ENCODE data around the gene GNS.

Gene GNS

DNA sequence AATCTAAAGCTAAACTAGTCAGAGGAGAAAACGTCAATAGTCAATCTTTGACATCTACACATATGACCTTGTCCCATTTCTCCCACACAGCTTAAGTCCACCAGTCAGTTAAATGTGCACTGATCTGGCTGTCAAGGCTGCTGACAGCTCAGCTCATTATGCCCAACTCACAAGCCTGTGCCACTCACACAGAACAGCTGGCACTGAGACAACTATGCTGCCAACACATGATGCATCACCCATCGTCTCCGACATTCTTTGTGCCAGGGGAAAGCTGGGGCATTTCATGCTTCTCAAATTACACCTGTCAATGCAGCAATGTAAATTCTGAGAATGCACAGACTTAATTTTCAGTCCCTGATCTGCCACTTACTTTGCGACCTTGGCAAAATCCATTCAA, 25.3 kb downstream of the GNS start:
- DNase-seq, result no peak

DNA sequence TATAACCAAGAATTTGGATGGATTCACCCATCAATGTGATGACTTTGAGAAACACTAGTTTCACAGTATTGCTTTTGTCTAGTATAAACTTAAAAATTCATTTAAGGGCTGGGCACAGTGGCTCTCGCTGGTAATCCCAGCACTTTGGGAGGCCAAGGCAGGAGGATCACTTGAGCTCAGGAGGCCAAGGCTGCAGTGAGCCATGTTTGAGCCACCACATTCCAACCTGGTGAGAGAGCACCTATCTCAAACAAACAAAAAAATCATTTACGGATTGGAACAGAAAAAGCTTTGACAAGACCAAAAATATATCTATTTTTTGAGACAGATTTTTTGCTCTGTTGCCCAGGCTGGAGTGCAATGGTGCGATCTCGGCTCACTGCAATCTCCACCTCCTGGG, 27.5 kb downstream of the GNS start:
- no peak for DNase-seq

DNA sequence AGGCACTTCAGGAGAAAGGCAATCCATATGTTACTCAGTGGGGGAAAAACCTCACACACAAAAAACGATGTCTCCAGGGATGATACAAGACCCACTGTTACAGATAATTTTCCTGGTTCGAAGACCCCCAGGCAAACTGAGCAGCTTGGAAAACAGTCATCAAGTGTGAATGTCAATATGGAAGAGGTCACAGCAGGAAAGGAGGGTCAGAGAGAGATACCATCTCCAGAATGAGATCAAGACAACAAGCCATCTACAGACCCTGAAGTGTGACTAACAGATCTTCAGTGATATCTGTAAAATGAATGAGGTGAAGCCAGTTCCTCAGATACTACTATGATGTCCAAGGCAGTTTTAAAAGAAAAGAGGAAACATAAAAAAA, 28.6 kb downstream of the GNS start:
- no peak for DNase-seq

DNA sequence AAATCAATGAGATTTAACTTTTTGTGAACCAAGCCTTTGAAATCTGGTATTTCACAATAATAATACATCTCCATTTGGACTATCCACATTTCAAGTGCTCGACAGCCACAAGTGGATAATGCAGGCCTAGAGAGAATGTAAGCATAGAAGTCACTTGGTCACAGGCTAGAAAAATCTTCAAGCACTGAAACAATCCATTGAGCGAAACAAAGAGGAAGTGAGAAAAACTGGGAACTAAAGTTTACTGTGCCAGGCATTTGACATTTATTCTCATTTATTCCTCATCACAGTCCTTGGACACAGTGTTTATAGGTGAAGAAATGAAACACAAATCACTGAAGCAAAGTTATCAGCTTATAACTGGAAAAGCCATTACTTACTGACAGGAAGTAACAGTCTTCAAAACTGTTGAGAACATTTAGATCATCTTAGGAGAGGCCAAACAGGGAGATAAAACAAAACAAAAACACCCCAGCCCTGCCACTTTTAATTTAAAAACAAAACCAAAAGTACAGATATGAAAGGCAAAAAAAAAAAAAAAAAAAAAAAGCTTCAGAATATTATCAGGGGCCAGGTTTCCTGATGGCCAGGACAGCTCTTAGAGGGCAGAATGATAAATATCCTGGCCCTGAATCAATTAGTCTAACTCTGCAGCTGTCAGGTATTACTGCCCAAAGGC, 29.2 kb downstream of the GNS start:
- DNase-seq, result no peak

DNA sequence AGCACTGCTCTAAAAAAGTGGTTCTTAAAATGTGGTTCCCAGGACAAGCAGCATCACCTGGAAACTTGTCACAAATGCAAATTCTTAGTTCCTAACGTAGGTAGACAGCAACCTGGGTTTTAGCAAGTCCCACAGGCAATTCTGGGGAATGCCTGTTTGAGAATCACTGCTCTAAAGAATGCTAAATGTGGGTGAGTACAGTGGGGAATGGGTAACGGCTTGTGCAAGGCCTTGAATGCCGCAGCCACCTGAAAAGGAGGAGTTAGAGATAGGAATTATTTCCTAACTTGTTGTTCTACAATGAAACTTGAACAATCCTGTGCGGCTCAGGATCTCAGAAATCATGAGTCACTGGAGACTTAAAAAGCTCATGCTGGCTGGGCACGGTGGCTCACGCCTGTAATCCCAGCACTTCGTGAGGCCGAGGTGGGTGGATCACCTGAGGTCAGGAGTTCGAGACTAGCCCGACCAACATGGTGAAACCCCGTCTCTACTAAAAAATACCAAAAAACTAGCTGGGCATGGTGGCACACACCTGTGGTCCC, 34.9 kb downstream of the GNS start:
- DNase-seq, result no peak

DNA sequence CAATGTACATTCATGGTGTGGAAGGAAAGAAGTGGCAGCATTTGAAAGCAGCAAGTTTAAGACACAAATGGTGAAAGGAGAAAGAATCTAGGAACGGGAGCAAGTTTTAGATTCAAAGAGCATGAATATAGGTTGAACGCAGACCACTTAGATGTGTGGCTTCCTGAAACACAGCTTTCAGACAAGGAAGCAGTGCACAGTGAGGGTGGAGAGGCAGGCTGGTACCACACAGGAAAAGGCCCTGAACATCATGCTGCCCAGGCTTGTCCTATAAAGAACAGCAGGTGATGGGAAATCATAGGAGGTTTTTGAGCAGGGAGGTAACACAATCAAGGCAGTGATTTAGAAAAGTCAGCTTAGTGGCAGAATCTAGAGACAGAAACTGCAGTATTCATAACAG, 35.6 kb downstream of the GNS start:
- no peak for DNase-seq

DNA sequence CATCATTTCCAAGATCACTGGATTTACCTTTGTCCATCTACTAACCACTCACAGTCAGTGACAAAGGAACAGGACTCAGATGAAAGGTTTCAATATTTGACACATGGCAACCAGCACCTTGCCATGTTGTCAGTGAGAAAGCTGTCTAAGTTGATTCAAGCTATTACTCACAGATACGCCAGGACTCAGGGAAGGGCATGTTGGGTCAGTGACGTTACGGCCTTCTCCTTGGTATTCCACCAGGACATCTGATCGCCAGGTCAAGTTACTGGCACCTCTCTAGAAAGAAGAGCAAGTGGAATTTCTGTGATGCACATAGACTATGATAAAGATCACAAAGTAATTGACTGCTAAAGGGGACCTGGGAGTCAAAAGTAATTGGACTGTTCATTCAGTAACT, 36.4 kb downstream of the GNS start:
- DNase-seq, result no peak

DNA sequence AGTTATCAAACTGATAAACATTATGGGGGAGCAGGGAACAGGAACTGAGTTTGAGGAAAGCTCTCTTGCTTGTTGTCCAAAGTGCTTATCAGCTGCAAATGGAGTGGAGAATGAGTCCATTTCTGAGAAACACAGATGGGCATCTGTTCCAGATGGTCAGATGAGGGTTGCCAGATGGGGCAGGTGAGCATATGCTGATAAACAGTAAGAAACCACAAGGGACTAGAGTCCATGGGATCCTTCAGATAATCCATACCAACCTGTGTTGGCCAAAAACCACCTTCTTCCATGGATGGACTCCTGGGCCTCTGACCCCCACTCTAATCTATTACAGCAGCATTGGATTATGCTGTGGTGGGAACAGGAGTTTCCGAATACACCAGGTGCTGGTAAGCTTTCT, 38.3 kb downstream of the GNS start:
- DNase-seq, result no peak

DNA sequence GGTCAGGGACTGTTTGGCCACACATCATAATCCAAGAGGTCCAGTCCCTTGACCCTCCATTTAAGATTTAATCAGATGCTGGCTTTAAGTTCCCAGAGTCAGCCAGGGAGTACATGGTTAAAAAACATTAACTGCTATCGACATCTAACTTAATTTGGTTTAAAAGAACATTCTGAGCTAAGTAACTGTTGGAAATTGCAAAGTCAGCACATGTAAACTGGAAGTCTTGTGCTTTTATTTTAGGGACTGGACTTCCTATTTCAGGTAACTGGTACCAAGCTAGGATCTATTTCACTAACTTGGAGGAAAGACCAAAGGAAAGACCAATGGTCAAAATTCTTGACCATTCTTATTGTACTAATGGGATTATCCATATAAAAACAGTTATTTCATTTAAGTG, 40.6 kb downstream of the GNS start:
- no peak for DNase-seq

DNA sequence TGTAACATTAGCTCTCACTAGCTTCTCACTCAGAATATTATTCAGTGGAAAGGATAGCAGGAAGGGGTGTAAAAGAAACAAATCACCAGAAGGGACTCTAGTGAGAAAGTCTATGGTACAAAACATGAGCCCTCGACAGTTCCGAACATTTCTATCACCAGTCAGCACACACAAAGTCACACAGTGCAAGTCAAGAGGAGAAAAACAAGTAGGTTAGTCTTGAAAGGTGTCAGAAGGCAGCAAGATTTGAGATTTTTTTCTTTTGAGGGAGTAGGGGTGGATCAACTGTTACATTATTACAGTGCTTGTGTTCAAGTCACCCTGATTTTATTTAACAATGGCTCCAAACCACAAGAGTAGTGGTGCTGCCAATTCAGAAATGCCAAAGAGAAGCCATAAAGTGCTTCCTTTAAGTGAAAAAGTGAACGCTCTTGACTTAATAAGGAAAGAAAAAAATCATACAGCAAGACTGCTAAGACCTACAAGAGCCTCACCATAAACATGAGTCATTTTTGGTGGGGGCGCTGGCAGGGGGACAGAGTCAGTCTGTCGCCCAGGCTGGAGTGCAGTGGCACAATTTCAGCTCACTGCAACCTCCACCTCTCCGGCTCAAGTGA, 42.3 kb downstream of the GNS start:
- DNase-seq, result no peak

DNA sequence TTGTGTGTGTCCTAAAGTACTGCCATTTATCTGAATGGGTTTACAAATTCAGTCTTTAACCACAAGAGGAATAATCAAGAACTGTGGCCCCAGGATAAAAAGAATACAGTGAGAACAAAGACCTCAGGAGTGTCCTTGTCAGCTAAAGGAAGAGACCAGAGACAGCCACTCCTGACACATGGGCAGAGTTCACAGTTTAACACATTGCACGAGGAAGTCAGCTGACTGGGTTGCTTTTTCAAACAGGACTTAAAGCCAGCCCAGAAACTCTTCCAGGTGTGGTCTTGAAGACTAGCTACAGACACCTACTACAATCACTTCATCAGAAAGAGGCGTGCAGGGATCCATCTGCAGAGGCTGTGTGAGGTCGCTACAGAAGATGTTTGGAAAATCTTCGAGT, 42.8 kb downstream of the GNS start:
- no peak for DNase-seq

DNA sequence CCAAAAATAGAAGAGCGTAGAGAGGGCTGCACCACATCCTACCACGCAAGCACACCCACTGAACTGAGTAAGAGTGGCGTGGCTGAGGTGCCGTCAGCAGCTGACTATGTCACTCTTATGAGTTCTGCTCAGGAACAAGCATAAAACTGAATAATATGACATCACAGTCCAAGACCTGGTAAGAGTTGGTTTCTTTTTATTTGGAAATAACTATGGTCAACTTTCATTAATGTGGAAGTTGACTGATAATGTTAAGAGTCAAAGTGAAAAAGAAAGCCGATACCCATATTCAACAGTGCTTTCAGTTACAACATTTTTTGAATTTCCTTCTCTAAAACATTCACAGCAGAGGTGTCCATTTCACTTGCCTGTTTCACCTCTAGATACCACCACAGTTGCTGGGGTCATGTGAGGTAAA, 44.6 kb downstream of the GNS start:
- DNase-seq, result no peak

DNA sequence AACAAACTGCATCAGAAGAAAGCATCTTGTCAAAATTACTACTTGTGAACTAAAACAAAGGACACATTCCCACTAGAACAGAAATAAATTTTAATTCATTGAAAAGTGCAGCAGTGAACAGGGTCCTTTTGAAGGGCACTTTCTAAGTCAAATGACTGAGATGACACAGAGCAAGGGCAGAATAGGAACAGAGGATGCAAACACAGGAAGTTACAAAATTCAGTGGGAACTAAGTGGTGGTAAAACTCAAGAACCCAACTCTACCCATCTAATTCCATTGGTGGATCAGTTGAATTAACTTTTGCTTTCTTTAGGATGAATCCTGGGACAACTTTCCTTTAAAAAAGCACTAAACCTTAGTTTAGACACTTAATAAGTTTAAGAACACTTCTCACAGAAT, 45.8 kb downstream of the GNS start:
- no peak for DNase-seq

DNA sequence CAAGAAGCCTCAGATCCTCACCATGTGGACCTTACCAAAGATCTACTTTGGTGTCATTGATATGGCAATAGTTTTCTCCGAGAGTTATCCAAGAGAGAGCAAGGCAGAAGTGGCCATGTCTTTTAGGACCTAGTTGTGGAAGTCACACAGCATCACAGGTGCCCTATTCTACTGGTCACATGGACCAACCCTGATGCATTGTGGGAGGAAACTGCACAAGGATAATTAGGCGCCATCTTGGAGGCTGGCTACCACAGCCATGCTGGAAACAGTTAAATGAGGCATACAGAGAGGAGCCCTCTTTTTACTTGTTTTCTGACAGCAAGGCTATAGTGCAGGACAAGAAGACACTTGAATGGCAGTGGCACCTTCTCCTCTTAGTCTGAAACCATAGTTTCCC, 49.8 kb downstream of the GNS start:
- DNase-seq, result no peak

DNA sequence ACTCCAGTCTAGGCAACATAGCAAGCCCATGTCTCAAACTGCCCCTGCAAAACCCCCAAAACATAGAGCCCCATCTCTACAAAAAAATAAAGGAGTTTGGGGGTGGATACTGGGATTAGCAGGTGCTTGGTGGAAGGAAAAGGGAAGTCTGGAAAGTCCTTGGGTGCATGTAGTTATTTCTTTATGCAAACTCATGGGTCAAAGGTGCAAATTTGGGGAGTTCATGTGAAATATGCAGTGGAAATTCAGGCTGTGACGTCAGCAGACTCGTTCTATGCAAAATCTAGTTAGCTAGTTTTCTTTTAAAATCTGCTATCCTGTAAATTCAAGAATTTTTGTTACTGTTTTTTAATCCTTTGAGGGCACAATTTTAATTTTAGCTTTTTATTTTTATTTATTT, 51.3 kb downstream of the GNS start:
- DNase-seq, result no peak

DNA sequence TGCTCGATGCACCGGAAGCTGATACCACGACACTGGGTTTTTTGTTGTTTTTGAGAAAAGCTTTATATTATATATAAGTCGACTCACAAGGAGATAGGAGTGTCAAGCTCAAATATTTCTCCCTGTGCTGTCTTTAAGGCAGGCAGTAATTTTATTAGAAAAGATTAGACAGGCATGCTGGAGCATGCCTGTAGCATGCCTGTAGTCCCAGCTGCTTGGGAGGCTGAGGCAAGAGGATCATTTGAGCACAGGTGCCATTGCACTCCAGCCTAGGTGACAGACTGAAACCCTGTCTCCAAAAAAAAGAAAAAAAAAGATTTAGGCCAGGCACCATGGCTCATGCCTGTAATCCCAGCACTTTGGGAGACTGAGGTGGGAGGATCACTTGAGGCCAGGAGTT, 51.8 kb downstream of the GNS start:
- no peak for DNase-seq

DNA sequence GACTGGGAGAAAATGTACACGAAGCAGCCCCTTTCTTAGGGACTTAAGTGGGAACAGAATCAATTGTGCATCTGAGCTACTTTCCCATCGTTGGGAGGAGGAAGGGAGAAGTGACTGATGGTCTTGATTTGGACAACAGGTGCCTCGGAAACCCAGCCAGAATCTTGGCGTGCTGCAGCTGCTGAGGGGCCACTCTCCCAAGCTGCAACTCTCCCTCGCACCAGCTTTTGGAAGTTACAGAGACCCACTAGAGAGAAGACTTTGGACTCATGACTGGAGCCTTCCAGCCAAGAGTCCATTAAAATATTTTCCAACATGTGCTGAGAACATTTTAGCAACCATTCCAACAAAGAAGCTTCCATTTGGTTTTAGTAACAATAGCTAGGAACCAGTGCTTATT, 52.3 kb downstream of the GNS start:
- no peak for DNase-seq

DNA sequence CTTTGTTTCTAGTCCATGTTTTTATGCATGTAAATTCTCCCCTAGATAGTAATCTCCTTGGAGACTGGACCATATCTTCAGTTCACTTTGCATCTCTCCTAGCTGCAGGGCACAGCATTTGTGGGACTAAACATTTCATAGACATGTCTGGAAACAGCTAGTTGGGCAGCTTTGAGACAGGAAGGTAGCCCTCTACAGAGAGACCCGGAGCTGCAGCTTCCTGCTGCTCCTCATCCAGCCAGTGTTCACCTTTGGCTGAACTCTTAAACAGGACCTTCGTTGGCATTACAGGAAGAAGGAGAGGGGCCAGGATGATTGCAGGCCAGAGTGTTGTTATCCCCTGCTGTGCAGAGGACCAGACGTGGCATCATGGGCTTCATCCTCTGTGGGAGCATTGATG, 52.9 kb downstream of the GNS start:
- no peak for DNase-seq

DNA sequence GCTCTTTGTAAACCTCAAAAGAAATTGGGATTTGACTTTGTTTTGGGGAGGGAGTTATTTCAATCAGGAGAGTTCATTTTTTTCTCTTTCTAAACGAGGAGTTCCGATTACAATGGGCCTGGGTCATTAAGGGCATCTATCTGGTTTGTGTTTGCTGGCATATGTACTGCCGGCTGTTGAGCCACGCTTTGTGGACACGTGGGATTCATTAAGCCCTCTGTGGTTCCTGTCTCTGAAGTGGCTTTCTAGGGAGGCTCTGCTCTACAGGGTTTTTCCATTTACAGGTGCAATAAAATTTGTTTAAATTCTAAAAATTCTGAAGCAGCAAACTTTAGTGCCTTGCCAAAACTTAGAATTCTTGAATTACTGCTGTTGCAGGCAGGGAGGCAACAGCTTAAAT, 57.9 kb downstream of the GNS start:
- no peak for DNase-seq

DNA sequence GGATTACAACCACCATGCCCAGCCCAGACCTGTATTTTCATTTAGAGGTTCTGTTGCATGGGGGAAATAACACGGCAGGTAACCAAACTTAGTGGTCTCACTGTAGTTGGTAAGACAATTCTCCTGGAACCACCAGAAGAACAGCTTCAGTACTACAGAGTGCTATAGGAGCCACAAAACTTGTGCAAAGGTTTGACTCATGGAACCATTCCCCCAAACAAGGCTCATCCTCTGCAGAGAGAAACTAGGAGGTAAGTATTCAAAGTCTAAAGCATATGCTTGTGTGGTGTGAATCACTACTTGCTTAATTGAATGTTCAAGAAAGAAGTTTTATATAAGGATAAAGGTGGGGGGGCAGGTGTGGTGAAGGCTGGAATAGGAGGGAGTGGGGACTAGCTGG, 58.7 kb downstream of the GNS start:
- no peak for DNase-seq

DNA sequence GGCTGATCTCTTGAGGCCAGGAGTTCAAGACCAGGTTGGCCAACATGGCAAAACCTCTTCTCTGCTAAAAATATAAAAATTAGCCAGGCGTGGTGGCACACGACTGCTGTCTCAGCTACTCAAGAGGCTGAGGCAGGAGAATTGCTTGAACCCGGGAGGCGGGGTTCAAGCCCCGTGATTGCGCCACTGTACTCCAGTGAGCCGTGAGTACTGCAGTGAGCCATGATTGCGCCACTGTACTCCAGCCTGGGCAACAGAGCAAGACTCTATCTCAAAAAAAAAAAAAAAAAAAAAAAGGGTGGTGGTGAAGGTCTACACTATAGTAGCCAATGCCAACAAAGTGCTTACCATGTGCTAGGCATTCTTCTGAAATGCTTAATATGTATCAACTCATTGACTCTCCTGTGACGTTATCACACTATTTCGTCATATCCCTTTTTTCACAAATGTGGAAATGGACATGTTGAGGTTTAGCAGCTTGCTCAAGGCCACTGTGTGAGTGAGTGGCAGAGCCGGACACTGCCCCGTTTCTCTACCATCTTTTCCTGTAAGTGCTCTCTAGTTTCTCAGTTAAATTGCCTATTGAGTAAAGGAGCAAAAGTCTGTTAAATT, 59.6 kb downstream of the GNS start:
- DNase-seq, result no peak

DNA sequence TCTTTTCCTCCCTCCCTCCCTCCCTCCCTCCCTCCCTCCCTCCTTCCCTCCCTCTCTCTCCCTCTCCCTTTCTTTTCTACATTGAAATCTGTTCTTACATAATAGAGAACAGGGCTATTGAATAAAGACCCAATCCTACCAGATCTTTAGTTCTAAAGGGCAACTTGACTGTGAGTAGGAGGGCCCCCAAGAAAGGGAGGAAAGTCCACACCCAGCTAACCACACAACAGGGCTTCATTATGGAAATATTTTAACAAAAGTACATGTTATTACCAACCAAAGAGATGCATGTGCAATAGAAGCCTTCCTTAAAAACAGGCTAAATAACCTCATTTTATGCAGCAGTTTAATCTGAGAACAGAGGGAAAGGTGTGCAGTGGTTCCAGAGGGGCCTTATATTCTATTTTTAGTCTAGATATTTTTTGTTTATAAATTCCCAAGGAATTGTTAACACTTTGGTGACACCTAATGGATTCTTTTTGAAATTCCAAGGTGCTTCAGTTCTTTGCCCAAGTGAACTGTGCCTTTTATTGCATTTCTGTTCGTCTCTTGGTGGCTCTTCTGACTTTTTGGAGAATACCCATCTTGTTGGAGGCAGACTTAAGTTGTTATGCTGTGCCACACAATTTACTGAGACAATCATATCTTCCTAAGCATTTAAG, 63.0 kb downstream of the GNS start:
- no peak for DNase-seq

DNA sequence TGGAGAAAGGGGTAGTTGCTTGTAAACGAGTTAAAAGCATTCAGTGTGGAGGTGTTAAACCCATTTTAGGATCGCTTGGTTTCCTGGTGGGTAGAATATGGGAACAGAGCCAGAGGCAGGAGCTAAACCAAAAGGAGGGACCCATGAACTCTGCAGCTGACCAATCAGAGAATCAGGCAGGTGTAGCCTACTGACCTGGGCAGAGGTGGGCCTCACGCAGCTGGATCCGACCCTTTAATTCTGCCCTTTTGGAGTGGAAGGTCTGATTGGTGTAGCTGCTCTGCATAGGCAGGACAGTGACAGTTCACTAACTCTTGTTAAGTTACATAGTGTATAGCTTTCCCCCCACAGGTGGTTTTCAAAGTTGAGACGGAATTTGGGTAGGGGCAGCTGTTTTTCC, 63.7 kb downstream of the GNS start:
- DNase-seq, result no peak
